GM21529 (cell line): ENCODE results near the gene AKNA.

Experiments
- ATAC-seq: cut with Tn5 transposase; IDR thresholded peaks from one replicate; pipeline ENCODE4 v1.9.1; 2021; ENCODE audit not compliant: unreplicated experiment

Gene AKNA

GRCh38 chr9:114387680-114388356 is at the start of gene AKNA:
TSS of gene AKNA (minus strand) at chr9:114387982. CDS start at chr9:114381333, 6,649 bp downstream.
- ATAC-seq: peak; percentile 25

GRCh38 chr9:114437401-114437893 is 49.7 kb upstream of the AKNA start:
- ATAC-seq: no peak

DNA sequence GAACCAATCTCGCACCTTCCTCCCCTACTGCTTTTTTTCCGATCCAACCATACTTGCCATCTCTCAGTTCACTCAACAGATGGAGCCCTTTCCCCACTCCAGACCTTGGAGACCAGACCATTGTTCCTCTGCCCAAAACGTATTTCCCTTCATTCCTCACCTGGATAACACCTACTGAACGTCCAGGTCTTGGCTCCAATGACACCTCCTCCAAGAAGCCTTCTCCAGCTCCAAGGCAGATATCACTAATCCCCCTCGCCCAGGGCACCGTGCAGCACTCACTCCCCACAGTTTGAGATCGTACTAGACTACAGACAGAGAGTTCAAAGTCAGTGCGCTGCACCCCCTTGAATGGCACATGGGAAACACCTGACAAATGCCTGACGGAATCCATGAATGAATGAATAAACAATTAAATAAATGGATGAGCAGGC is 47.1 kb upstream of the AKNA start:
- no peak for ATAC-seq

- ATAC-seq: no peak
Observed at GRCh38 chr9:114433720-114434255, 46.0 kb upstream of the AKNA start.

DNA sequence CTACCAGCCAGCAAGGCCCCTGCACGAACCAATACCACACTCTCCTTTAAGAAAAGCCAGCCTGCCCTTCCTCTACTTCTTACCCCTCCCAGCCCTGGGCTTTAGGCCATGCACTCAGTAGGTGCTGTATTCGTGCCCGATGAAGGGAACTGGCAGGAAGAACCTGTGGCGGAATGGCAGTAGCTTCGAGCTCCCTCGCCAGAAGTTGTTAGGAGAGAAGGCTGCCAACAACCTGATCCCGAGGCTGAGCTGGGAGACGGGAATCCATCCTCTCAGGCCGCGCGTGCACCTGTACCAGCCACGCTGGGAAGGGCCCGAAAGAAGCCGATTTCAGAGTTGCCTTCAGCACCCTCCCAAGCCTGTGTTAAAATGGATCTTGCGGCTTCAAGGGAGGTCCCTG is 45.3 kb upstream of the AKNA start:
- ATAC-seq: no peak

- no peak for ATAC-seq
Observed at GRCh38 chr9:114432323-114433067, 44.7 kb upstream of the AKNA start.

DNA sequence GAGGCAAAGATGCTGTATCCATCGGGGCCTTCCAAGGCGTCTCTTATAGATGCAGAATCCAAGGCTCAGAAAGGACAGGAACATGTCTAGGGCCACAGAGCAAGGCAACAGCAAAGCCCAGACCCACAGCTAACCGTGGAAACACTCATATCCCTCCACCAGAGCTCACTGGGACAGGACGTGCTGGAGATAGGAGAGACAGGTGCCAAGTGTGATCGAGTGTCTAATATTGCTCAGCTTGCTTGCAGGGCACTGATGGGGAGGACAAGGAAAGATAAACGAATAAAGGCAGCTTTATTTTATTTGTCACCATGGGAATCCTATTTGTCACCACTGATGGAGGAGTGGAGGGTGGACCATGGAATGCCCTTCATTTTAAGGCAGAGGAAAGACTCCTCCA is 44.0 kb upstream of the AKNA start:
- ATAC-seq: no peak

DNA sequence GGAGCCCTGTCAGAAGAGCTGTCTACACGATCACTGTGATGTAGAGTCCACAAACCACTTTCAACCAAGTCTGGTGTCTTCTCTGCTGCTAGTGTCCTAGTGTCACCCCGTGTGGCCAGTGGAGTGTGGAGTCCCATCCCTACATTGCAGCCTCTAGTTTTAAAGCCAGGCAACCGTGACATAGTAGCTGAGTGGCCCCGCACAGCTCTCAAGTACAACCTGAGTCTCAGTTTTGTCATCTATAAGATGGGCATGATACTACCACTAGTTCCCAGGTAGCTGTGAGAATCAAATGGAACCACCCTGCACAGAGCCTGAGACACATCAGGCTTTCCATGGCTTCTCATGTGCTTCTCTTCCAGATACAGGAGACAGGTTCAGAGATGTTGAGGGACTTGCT is 43.2 kb upstream of the AKNA start:
- no peak for ATAC-seq

GRCh38 chr9:114430457-114430856 is 42.7 kb upstream of the AKNA start:
- ATAC-seq: no peak

DNA sequence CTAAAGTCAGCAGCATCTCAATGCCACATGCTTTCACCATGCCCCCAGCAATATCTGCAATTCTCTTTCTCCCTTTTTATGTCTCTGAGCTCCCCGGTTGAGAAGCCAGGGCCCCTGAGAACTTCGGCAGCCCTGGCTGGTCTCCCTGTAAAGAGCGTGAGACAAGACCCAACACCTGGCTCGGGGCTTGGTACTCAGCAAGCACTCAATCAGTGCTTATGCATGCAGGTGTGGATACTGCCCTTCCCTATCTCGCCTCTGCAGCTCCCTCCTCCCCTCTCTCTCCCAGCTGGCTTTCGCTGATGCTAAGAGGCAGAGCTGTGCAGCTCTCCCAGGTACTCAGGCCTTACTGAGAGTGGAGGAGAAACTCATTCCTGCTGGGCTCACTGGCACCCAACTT is 41.7 kb upstream of the AKNA start:
- no peak for ATAC-seq

GRCh38 chr9:114428466-114428865 is 40.7 kb upstream of the AKNA start:
- ATAC-seq: no peak

DNA sequence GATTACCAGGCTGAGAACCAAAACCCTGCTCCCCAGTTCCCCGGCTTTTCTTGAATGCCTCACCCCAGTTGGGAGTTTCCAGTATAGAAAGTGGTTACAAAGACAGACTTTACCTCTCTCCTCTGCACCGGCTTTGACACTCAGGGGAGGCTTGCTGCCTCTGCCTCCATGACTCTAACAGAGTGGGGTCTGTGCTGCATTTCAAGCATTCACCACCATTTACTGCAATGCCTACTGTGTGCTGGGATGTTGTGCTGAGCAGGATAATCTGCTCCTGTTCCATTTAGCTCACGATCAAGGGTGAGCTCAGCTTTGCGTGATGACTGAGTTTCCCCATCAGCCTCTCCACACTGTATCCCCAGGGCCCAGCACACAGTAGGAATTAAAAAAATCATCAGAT is 39.9 kb upstream of the AKNA start:
- ATAC-seq: no peak

- ATAC-seq: no peak
Observed at GRCh38 chr9:114426046-114426948, 38.5 kb upstream of the AKNA start.

DNA sequence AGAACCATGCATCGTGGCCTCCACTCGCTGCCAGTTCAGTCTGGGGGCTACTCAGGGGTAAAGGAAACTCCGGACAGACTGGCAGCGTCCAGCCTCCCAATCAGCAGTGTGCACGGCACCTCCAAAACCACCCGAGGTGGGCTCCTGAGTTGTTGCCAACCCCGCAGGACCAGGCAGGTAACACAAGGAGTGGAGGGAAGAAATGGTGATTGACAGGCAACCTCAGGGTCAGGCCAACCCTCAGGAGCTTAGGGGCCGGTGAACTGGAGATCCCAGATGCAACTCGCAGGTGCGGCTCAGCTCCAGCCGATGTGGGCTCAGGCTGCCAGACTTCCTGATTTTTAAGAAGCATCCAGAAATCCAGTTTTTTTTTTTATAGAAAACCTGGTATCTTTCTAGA is 37.3 kb upstream of the AKNA start:
- no peak for ATAC-seq

DNA sequence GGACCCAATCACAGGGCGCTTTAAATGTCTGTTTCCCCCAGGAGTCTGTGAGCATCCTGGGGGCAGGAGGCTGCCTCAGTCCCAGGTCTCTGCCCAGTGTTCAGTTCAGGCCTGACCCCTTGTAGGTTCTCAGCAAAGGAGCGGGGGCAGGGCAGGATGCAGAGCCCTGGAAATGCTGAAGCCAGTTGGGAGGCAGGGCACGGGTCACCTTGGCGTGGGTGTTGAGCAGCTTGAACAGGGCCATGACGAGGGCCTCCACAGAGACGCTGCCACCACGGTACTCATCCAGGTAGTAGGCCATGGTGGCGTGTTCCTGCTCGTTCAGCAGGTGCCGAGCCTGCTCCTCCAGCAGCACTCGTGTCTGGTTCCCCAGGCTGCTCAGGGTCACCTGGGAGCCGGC is 36.3 kb upstream of the AKNA start:
- ATAC-seq: no peak

DNA sequence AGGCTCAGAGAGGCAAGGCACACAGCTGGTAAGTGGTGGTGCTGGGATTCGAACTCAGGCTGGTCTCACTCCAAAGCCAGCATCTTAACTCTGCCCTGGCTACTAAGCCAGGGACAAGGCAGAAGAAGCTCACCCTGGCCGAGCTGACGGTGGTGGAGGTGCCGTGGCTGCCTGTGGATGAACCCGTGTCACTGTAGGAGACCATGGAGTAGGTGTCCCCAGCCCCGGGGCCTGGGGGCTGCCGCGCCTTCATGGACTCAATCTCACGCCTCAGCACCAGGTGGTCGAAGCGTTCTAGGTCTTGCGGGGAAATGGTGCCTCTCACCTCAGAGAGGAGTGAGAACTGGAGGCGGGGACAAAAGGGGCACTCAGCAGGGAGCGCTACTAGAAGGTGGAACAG is 35.4 kb upstream of the AKNA start:
- no peak for ATAC-seq

DNA sequence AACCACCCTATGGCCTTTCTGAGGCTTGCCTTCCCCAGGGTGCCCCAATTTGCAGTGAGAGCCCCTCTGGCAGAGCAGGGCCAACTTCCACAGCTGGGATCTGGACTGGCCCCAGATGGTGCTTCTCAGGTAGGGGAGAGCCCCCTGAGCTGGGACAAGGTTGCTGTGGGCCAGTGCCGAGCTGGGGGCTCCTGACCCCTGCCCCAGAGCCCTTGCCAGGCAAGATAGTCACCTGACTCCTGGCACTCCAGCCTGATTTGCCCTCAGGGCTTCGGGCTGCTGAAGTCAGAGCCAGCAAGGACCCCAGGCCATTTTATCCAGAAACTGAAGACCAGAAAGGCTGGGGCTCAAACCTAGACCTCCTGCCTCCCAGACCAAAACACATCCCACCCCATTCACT is 33.4 kb upstream of the AKNA start:
- ATAC-seq: no peak

DNA sequence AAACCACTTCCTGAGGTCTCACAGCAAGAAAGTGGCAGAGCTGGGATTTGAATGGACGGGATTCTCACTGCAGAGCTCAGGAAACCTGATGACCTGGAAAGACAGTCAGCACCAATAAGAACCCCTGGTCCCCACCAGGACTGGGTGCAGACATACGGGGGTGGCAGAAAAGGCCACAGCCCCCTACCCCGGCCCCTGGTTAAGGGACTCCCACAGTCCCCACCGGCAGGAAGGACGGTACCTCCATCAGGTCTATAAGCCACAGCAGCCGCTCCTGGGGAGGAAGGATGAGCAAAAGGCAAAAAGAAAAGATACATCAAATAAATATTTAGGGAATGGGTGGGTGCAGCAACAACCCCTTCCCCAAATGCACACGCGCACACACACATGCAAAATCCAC is 32.0 kb upstream of the AKNA start:
- no peak for ATAC-seq

GRCh38 chr9:114418053-114418452 is 30.3 kb upstream of the AKNA start:
- no peak for ATAC-seq

DNA sequence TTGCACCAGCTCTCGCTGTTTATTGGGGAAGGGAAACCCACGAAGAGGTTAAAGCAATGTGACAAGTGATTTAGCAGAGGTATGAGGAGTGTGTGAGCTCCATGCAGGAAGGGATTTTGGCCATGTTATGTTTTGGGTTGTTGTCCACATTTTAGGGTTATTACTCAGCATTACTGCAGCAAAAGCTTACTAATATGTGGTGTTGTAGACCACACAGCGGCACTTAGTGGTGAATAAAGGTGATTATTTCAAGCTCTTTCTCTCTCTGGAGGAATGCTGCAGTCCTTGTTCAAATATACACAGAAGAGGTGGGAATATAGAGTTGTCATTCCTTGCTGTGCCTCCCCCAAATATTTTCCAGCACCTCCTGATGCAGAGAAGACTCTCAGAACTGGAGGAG is 29.7 kb upstream of the AKNA start:
- no peak for ATAC-seq

DNA sequence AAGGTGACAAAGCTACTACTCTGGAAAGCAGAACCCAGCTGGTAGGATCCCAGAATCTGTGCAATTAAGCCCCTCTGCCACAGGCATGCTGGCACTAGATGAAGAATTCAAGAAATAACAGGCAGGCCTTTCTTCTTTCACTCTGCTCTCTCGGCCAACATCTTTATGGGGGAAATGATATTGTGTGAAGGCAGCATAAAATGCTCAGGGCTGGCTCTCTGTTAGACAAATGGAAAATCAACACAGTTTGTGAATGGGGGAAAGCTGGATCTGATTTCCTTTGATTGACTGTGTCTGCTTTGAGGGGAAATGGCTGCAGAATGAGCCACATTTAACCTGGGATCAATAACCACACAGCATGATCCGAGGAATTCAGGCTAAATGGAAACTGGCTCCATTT is 29.1 kb upstream of the AKNA start:
- no peak for ATAC-seq
